GOT3 (cell line): Measurements from ENCODE around the gene FPR1.
A peak's percentile ranks its signal among the peaks of the same experiment; 100 is the strongest.

Experiments used
- DNase-seq: peaks from one replicate; lab custom pipeline; 2025; ENCODE audit warnings: mixed read lengths; lab: John Stamatoyannopoulos, UW

The FPR1 gene

DNA sequence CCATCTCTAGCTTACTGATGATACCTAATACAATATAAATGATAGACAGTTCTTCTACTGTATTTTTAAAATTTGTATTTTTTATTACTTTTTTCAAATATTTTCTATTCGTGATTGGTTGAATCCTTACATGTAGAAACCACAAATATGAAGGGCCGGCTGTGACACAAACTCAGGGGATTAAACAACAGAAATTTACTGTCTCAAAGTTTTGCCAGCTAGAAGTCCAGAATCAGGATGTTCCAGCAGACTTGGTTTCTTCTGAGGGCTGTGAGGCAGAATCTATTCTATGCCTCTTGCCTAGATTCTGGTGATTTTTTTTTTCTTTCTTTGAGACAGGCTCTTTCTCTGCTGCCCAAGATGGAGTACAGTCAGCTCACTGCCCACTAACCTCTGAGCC is 13.8 kb downstream of the FPR1 start:
- DNase-seq: no peak

- no peak for DNase-seq
These were observed 14.3 kb downstream of the FPR1 start for GRCh38 chr19:51737389-51737788.

- DNase-seq: peak; percentile 45
These were observed 15.8 kb downstream of the FPR1 start for GRCh38 chr19:51735759-51736449.

DNA sequence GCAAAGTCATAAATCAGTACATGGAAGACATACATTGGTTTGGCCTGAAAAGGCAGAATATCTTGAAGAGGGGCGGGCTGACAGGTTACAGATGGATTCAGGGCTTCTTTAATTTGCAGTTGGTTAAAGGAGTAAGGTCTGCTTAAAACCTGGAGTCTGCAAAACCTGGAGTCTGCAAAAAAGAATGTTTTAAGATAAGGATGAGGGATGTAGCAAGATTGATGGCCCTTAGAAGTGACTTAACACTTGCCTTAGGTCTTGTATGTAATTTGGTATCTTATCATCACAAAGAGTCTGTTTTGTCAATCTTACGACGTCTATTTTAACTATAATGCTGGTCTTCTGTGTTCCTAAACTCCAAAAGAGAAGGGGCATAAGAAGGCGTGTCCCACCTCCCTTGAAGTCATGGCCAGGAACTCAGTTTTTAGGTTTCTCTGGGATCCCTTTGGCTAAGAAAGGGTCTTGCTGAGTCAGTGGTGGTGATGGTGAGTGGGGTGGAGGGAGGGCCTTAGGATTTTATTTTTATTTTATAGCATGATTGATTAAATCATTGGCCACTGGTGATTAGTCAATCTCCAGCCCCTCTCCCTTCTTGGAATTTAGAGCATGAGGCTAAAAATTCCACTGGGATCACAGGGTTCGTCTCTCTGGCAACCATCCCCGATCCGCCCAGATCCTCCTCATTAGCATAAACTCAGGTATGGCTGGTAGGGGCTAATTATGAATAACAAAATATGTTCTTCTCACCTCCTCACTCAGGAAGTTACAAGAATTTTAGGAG is 17.7 kb downstream of the FPR1 start:
- no peak for DNase-seq

GRCh38 chr19:51729781-51730180 is 21.9 kb downstream of the FPR1 start:
- no peak for DNase-seq

GRCh38 chr19:51727349-51727880 is 24.3 kb downstream of the FPR1 start:
- no peak for DNase-seq

GRCh38 chr19:51726049-51726448 is 25.6 kb downstream of the FPR1 start:
- DNase-seq: peak; percentile 58

DNA sequence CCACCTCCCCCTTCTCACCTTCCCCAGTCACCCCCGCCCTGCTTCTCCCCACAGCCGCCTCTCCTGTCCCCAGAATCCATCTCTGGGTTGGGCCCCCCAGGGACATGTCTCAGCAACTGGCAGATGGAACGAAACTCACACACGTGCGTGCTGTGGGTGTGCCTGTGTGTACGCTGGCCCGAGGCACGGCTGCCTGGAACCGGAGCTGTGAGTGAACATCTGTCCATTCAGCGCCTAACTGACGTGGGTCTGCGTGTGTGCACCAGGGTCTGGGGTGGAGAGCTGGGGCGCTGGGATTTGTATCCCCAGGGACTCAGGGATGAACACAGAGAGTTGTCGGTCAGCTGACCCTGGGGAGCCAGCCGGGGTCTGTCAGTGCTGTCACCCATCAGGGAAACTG is 27.1 kb downstream of the FPR1 start:
- DNase-seq: no peak

- no peak for DNase-seq
These were observed 29.2 kb downstream of the FPR1 start for GRCh38 chr19:51722492-51722891.

DNA sequence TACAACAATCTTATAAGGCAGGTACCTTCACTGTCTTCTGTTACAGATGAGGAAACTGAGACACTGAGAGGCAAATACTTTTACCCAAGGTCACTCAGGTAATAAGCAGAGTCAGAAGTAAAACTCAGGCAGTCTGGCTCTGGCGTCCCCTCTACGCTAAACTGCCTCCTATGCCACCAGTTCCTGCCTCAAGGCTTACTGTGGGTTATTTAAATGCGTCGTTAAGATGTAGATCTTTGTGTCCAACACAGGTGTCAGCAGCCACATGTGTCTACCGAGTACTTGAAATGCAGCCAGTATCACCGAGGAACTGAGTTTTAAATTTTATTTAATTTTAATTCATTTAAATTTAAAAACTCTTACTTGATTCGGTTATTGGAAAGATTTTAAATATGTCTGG is 29.8 kb downstream of the FPR1 start:
- DNase-seq: no peak

- no peak for DNase-seq
These were observed 32.3 kb downstream of the FPR1 start for GRCh38 chr19:51719251-51719988.

- no peak for DNase-seq
These were observed 34.8 kb downstream of the FPR1 start for GRCh38 chr19:51716925-51717324.

DNA sequence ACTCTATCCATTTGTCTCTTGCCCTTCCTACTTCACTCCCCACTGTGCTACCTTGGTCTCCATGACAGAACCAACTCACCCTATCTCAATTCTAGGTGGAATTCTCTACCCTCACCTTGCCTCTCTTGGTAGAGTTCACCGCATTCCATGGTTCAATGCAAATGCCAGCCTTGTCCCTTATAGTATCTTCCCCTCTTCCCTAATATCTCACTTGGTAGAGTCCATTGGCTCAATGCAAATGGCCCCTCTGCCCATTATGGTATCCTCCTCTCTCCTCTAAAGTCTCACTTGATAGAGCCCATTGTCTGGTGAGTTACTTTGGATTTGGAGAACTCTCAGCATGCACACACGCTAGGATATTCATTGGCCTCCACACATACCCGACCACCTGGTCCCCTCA is 35.8 kb downstream of the FPR1 start:
- no peak for DNase-seq

GRCh38 chr19:51714848-51715247 is 36.8 kb downstream of the FPR1 start:
- DNase-seq: no peak

DNA sequence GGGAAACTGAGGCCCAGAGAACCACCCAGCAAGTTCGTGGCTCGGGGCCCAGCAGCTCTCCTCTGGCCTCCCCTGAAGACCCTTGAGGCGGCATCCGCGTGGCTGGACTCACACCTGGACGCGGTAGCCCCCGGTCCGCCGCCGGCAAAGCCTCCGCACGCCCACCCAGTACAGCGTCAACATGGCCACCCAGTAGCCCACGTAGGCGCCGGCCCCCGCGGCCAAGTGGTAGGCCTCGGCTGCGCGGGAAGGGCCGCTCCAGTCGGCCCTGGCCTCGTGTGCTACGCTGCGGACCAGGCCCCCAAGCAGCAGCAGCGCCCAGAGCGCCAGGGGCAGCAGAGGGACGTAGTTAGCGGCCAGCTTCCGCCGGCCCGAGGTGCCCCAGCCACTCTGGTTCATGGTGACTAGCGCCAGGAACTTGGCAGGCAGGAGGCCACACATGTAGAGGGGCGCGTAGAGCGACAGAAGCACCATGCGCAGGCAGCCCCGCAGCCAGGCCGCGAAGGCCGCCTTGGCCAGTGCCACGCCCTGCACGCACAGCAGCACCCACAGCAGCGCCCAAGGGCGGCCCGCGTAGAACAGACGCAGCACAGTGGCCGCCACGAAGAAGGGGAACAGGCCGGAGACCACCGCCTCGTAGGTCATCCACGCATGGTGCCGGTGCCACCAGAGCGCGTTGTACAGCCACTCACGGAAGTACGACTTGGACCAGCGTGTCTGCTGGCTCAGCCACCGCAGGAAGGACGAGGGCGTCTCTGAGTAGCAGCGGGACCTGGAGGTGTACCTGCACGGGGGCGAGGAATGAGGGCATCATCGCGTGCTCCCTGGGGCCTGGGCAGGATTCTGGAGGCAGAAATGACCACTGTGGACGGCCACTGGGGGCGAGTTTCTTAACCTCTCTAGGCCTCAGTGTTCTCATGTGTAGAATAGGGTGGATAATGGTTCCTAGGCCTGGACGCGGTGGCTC is 38.1 kb downstream of the FPR1 start:
- DNase-seq: no peak

GRCh38 chr19:51712461-51713081 is 39.1 kb downstream of the FPR1 start:
- no peak for DNase-seq

DNA sequence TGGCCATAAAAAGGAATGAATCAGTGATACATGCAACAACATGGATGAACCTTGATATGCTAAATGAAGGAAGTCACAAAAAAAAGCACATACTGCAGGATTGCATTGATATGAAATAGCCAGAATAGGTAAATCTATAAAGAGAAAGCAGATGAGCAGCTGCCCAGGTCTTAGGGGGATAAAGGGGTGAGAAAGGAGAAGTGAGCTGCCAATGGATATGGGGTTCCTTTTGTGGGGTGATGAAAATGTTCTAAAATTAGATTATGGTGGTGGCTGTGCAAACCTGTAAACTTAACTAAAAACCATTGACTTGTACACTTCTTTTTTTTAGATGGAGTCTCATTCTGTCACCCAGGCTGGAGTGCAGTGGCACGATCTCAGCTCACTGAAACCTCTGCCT is 40.0 kb downstream of the FPR1 start:
- DNase-seq: no peak

DNA sequence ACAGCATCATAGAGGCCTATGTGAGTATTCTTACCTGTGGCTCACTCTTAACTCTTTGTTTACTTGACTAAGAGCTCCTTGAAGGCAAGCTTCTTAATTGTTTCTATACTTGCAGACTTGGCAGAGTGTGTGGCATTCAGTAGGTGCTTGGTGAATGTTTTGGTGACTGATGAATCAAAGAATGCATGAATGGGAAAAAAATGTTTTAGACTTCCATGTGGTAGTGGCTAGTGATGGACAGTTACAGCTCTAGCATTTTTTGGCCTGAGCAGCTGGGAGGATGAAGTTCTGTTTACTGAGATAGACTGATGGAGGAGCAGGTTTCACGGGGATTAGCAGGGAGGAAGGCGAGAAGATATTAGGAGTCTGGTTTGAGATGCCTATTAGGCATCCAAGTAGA is 41.5 kb downstream of the FPR1 start:
- no peak for DNase-seq

GRCh38 chr19:51709575-51709974 is 42.1 kb downstream of the FPR1 start:
- no peak for DNase-seq

DNA sequence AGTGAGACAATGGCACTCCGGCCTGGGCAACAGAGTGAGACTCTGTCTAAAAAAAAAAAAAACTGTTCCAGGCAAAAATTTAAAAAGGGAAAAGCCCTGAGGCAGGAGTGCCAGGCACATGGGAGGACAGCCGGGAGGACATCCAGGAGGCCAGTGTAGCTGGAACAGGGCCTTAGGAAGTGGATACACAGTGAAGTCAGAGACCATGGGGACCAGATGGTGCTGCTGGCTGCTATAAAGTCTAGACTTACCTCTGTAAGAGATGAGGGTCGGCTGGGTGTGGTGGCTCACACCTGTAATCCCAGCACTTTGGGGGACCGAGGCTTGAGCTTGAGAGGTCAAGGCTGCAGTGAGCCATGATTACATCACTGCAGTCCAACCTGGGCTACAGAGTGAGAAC is 42.9 kb downstream of the FPR1 start:
- no peak for DNase-seq

- no peak for DNase-seq
These were observed 44.8 kb downstream of the FPR1 start for GRCh38 chr19:51706885-51707284.
